CD14-positive monocyte (primary cell): ENCODE results near the gene EMC6. TPM values are rescaled to one million over a fixed set of nuclear protein-coding genes. Genes with fewer than 3 reads are reported as not detected.

ENCODE experiments used
- DNase-seq, 3 donors: peaks; one replicate each; pipeline ENCODE4 v3.0.0-alpha.2; 2011 to 2022
- H2AFZ ChIP-seq: 2 replicates; pipeline ENCODE4 v1.6.0; 2012; ENCODE audit warnings: mild to moderate bottlenecking, low read depth, low read length, inconsistent platforms; ENCODE audit not compliant: insufficient read depth, poor library complexity, severe bottlenecking
- H3K27ac ChIP-seq, 2 donors: 1 replicate in 1 of 2; 2 replicates in 1 of 2; pipeline ENCODE4 v1.5.1; 2012 to 2013; ENCODE audit warnings: low read length in 2 of 2, control low read depth in 1 of 2, inconsistent platforms in 1 of 2, low read depth in 1 of 2, mild to moderate bottlenecking in 1 of 2
- H3K27me3 ChIP-seq, 2 donors: one replicate each; pipeline versions ENCODE4 v1.6.0 to v1.6.1; 2011 to 2013; ENCODE audit warnings: low read length in 2 of 2; ENCODE audit not compliant: control insufficient read depth in 2 of 2, insufficient read depth in 2 of 2
- H3K36me3 ChIP-seq, 2 donors: replicated peaks in 1 of 2; 1 replicate in 1 of 2; 2 replicates in 1 of 2; pipeline versions ENCODE4 v1.5.1 to v1.6.1; 2012 to 2013; ENCODE audit warnings: low read length in 2 of 2, control low read depth in 1 of 2, inconsistent platforms in 1 of 2, mild to moderate bottlenecking in 1 of 2; ENCODE audit not compliant: insufficient read depth in 2 of 2, control insufficient read depth in 1 of 2
- H3K4me1 ChIP-seq, 2 donors: 1 replicate in 1 of 2; 2 replicates in 1 of 2; pipeline versions ENCODE4 v1.5.1 to v1.6.1; 2012 to 2013; ENCODE audit warnings: low read length in 2 of 2, control low read depth in 1 of 2, inconsistent platforms in 1 of 2, mild to moderate bottlenecking in 1 of 2, moderate library complexity in 1 of 2; ENCODE audit not compliant: insufficient read depth in 2 of 2, control insufficient read depth in 1 of 2
- H3K4me2 ChIP-seq: replicated peaks from 2 replicates; pipeline ENCODE3; 2012; ENCODE audit warnings: low read length, moderate library complexity, mild to moderate bottlenecking; ENCODE audit not compliant: poor library complexity, severe bottlenecking; ENCODE audit errors: extremely low read depth
- H3K4me3 ChIP-seq, 3 experiments: fragments of 200-600 bp in 1 of 3; sonication (generic) in 1 of 3; replicated peaks in 1 of 3; 1 replicate in 2 of 3; 2 replicates in 1 of 3; pipeline ENCODE4 v1.5.1; 2011 to 2013; ENCODE audit warnings: low read length in 3 of 3, mild to moderate bottlenecking in 3 of 3, control low read depth in 2 of 3, low read depth in 2 of 3, inconsistent platforms in 1 of 3, moderate library complexity in 1 of 3
- H3K79me2 ChIP-seq: 2 replicates; pipeline ENCODE4 v1.6.0; 2012; ENCODE audit warnings: mild to moderate bottlenecking, control low read depth, inconsistent platforms, low read length, moderate library complexity; ENCODE audit not compliant: insufficient read depth
- H3K9ac ChIP-seq: 2 replicates; pipeline ENCODE4 v1.6.0; 2017; ENCODE audit warnings: low read length, mild to moderate bottlenecking; ENCODE audit not compliant: insufficient read depth, poor library complexity, severe bottlenecking
- H3K9me3 ChIP-seq, 2 donors: replicated peaks in 1 of 2; 1 replicate in 1 of 2; 2 replicates in 1 of 2; pipeline versions ENCODE4 v1.5.1 to v1.6.1; 2012 to 2013; ENCODE audit warnings: low read length in 2 of 2, control low read depth in 1 of 2; ENCODE audit not compliant: control insufficient read depth in 1 of 2, insufficient read depth in 1 of 2
- H4K20me1 ChIP-seq: 2 replicates; pipeline ENCODE4 v1.6.0; 2012; ENCODE audit warnings: mild to moderate bottlenecking, low read length, control low read depth, moderate library complexity; ENCODE audit not compliant: insufficient read depth
- H3K27ac Mint-ChIP-seq, 7 donors: one replicate each; pipeline ENCODE4 v1.8.0; 2020; ENCODE audit warnings: mild to moderate bottlenecking in 7 of 7, mixed read lengths in 7 of 7, moderate library complexity in 6 of 7, inconsistent platforms in 2 of 7
- H3K27me3 Mint-ChIP-seq, 3 donors: one replicate each; pipeline ENCODE4 v1.8.0; 2021 to 2022; ENCODE audit warnings: low read depth in 3 of 3, mild to moderate bottlenecking in 3 of 3, mixed read lengths in 3 of 3, moderate library complexity in 3 of 3, inconsistent platforms in 1 of 3
- H3K36me3 Mint-ChIP-seq, 2 donors: one replicate each; pipeline ENCODE4 v1.8.0; 2020; ENCODE audit warnings: mixed read lengths in 2 of 2, inconsistent platforms in 1 of 2, mild to moderate bottlenecking in 1 of 2
- H3K4me1 Mint-ChIP-seq: one replicate; pipeline ENCODE4 v1.8.0; 2020; ENCODE audit warnings: mild to moderate bottlenecking, mixed read lengths
- H3K4me3 Mint-ChIP-seq, 2 donors: one replicate each; pipeline ENCODE4 v1.8.0; 2020; ENCODE audit warnings: mild to moderate bottlenecking in 2 of 2, mixed read lengths in 2 of 2, moderate library complexity in 1 of 2
- H3K9me3 Mint-ChIP-seq, 7 donors: one replicate each; pipeline ENCODE4 v1.8.0; 2020 to 2022; ENCODE audit warnings: mixed read lengths in 7 of 7, mild to moderate bottlenecking in 6 of 7, moderate library complexity in 6 of 7, inconsistent platforms in 2 of 7
- CTCF ChIP-seq: fragments of 200-600 bp; IDR thresholded peaks from one replicate; pipeline ENCODE4 v1.8.0; 2022; ENCODE audit warnings: antibody characterized with exemption, mild to moderate bottlenecking
- WGBS: methylation state at CpG from one replicate; pipeline ENCODE4 v1.1.5; 2013; ENCODE audit warnings: missing lambda C conversion rate; ENCODE audit not compliant: insufficient coverage; 5-methylcytosine and 5-hydroxymethylcytosine counted together
- intact Hi-C, 2 donors: fragments of 100-400 bp; cut with micrococcal nuclease; formaldehyde crosslinking; loops; one replicate each; pipeline versions ENCODE4 v1.15.0 to v1.15.1; 2023
- polyA plus RNA-seq, 3 donors: library from polyadenylated mRNA; depleted of rRNA in 1 of 3; unstranded in 2 of 3; stranded (reverse) in 1 of 3; fragments of 300-500 nt in 2 of 3; fragments of >200 nt in 1 of 3; fragmentation: Illumina TruSeq in 2 of 3; gene quantifications; 1 replicate in 2 of 3; 2 replicates in 1 of 3; pipeline ENCODE4 v1.2.3, GENCODE V29; 2012 to 2021

Gene EMC6
- polyA plus RNA-seq, 3 donors, result 24.4 to 118 (median 105) TPM

GRCh38 chr17:3636908-3637373 lies 31.7 kb upstream of the EMC6 start:
- H3K4me2 ChIP-seq, result peak overlapping the region; percentile 90

More at GRCh38 chr17:3636908-3637373, 31.7 kb upstream of the EMC6 start:
- Histone ChIP-seq H3K79me2 (peaks cover 32% of the 10 kb centered on the region), H4K20me1 (no peaks in the 10 kb centered on the region), H2AFZ (peak overlapping the region; percentile 97), H3K4me3 (peak overlapping the region; percentile 61 to 93 (median 71)), H3K27me3 (no peaks in the 10 kb centered on the region), H3K9me3 (no peaks in the 10 kb centered on the region), H3K36me3 (peaks cover 0 to 5% of the 10 kb centered on the region in 2 donors), H3K27ac (peak overlapping the region in 1 of 2 donors; percentile 94), H3K4me1 (peaks cover 38 to 49% of the 10 kb centered on the region in 2 donors), H3K9ac (peak overlapping the region; percentile 93)
- peak in 1 of 3 donors; percentile 20 for DNase-seq
- WGBS, result under 1% methylated on average over 25 of the region's 31 CpGs
- Mint-ChIP-seq H3K36me3 (peaks cover 6 to 16% of the 10 kb centered on the region in 2 donors), H3K9me3 (peaks cover 0 to 2% (median 0%) of the 10 kb centered on the region in 7 donors), H3K27ac (peak overlapping the region in 4 of 7 donors; percentile 37 to 98 (median 69)), H3K4me3 (peak overlapping the region; percentile 86 to 97), H3K4me1 (peaks cover 47% of the 10 kb centered on the region), H3K27me3 (peaks cover 0 to 4% (median 0%) of the 10 kb centered on the region in 3 donors)
- no peak for TF ChIP-seq CTCF
- intact Hi-C loops, result loop anchor here in 1 of 2 donors (2.0 to 10.0 kb wide), 2 partner anchors 32 to 592 kb away; partner anchors contain the start of genes EMC6 and TAX1BP3
